Measurements from ENCODE around the gene KIF1A.
"Not testable (repeated sequence)": the region's sequence is repeated elsewhere in the genome, so short reads cannot be mapped to it uniquely, and the experiment has no call there.

KIF1A gene

DNA sequence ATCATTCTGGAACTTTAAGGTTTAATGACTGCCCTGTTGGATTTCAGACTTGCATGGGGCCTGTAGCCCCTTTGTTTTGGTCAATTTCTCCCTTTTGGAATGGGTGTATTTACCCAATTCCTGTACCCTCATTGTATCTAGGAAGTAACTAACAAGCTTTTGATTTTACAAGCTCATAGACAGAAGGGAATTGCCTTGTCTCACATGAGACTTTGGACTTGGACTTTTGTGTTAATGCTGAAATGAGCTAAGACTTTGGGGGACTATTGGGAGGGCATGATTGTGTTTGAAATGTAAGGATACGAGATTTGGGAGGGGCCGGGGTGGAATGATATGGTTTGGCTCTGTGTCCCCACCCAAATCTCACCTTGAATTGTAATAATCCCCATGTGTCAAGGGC is 26.3 kb upstream of the KIF1A start:
- not testable (repeated sequence) for DNase-seq

DNA sequence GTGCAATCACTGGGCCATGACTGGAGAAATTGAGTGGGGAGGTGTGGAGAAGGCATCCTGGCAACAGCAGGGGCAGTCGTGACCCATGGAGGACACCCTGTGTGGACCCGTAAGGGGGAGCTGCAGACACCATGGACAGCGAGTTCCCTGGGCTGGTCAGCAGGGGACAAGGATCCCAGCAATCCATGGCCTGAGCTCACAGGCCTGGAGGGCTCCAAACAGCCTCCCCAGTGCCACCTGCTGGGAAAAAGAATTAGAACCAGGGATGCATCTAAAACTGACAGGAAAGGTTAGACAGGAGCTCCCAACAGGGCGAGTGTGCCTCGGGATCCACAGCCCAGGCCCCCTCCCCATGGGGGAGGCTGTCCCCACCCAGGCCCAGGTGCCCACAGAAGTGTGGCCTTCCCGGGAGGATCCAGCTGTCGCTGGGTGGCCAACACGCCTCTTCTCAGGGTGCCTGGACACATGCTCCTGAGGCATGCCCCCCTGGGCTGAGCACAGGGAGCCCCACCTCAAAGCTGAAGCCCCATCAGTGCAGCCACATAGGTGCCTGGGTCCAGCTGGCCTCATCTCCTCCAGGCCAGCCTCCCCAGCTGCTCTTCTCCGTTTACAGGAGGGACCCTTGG is 20.5 kb upstream of the KIF1A start:
- DNase-seq: no peak

DNA sequence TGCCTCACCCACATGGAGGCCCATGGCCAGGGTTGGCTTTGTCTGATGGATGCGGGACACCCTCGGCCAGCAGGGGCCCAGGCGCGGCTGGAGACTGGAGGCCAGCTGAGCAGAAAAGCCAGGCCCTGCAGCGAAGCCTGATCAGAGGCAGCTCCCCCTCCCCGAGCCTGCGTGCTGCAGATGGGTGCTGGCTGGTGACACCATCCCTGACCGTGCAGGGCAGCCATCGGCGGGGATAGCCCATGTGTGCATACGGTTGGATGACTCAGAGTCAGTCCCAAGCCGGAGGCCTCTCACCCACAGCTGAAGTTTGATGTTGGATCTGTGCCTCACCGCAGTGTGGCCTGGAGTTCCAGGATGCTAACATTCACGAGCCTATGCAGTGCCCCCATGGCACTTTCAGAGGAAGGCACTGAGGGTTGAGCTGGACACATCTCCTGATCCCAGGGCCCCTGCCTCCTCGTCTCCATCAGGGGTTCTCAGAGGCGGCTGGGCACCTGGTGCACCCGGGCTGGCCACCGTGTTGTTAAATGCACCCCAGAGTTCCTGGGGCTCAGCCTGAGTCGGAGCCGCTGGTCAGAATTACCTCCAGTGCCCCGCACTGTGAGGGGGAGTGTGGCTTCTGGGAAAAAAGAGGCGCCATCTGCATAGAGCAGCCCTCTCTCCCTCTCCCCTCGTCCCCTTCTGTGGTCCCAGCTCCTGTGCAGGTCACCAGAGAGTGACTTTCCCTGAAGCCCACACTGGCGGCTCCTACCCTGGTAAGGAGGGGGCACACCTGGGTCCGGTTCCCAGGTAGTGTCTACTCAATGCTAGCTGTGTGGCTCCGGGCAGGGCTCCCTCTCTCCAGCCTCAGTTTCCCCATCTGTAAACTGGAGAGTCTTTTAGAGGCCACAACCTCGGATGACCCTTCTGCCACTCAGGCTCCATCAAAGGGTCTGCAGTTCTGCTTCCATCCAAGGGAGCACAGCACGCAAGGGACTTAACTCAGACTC is 19.4 kb upstream of the KIF1A start:
- no peak for DNase-seq

DNA sequence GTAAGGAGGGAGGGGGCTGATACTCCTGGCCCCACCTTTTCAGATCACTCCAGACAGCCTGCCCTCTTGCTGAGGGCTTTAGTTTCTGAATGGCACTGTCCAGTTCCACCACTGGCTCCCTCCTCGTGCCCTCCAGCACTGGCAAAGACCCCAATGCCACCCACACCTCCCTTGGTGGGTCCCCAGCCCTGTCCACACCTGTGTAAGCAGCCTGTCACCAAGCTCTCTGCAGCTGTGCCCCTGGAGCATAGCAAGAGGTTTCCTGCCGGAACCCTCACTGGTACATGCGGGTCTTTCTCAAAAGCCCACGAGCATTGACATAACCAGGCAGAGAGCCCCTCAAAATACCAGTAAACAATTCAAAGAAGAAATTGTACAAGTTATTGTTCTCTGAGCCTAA is 17.6 kb upstream of the KIF1A start:
- no peak for DNase-seq

DNA sequence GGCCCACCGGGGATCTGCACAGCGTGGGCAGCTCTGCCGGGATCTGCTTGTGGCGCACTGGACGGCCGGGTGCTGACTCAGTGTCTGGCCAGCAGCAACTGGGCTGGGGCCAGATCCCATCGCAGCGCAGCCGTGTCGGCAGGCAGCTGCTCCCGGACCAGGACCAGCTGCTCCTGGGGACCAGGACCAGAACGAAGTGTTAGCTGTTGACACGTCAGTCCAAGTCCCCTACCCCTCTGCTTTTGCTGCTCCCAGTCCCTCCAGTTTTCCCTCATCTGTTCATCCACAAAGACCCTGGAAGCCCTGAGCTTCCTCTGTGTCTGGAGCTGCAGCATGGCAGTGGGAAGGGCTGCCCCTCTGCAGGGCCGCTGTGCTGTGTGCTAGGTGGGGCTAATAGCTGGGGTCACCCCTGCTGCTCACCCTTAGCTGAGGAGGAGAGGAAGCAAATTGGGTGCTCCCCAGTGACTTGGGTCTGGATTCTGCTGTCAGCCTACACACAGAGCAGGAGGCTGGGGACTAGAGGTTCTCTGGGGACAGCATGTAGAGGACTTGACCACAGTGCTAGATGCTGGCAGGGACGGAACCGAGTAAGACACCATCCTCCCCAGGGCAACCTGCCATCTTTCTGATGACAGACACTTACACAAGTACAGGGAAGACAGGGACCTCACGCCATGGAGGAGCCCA is 16.9 kb upstream of the KIF1A start:
- DNase-seq: no peak

DNA sequence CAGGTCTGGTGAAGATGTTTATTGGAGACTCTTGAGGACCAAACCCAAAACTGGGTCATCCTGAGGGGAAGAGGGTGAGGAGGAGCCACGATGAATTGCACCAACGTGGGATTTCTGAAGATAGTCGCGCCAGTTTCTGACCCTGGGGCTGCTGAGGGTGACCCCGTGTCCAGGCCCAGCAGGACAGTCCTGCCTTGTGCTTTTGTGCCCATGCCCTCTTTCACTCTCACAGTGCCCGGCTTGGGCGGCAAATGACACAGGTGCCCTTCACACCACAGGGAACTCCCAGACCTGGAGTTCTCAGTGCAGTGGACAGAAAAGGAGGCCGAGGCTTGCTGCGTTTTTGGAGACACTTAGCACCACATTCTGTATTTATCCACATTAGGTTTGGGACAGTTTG is 15.5 kb upstream of the KIF1A start:
- DNase-seq: no peak

DNA sequence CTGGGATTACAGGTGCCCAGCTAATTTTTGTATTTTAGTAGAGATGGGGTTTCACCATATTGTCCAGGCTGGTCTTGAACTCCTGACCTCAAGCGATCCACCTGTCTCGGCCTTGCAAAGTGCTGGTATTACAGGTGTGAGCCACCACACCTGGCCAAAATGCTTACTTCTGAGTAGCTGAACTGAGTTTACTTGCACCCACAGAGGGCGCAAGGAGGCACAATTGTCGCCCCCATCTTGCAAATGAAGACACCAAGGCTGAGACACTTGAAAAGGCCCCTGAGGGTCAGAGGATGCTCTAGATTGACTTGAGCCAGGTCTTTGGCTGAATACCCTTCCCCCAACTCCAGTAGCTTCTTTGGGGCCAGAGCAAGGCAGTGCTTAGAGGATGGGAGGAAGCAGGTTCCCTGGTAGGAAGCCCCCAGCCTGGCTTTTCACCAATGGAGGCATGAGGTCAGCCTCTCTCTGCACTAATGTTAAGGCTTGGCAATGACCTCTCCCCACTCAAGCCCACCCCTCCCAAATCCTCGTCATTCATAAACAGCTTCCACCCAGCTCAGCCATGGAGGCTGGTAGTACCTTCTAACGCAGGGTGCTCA is 14.5 kb upstream of the KIF1A start:
- DNase-seq: no peak

DNA sequence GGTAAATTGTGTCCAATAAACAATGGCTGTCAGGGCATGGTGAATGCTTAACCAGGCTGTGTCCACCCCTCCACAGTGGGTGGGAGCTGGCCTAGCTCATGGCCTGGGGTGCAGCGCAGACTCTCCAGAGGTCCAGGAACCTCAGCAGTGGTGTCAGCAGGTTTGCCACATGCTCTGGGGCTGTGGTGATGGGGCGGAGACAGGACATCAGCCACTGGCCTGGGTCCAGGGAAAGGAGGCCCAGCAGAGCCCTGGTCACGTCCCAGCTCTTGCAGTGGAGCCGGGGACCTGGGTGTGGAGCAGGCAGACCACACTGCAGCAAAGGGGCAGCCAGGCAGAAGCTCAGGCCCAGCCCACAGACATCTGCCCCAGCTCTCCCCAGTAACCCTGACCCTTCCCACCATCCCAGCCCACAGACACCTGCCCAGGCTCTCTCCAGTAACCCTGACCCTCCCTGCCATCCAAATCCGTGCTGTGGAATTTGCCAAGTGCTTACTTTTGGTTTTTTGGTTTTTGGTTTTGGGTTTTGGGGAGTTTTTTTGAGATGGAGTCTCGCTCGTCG is 13.8 kb upstream of the KIF1A start:
- DNase-seq: no peak

DNA sequence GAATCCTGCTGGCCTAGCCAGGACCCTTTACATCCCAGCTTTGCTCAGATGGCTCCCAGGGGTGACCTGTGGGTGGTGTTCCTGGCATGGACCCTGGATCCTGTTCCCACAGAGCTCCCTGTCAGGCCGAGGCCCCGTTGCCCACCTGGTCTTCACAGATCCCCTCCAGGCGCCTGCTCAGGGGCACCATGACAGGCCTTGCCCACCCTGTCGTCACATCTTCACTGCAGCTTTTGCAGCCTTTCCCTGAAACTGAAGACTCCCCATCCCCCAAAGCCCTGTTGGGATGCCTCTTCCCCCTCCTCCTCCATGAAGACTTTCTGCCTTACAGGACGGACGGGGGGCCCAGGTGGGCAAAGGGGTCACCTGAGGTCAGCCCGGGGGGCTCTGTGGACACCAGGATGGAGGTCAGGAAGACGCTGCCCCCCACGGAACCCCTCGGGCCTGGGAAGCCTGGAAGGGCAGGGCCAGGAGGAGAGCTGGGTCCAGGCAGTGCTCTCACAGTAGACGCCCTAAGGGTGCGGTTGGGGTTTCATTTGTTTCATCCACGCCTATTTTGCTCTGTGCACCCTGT is 13.0 kb upstream of the KIF1A start:
- no peak for DNase-seq

DNA sequence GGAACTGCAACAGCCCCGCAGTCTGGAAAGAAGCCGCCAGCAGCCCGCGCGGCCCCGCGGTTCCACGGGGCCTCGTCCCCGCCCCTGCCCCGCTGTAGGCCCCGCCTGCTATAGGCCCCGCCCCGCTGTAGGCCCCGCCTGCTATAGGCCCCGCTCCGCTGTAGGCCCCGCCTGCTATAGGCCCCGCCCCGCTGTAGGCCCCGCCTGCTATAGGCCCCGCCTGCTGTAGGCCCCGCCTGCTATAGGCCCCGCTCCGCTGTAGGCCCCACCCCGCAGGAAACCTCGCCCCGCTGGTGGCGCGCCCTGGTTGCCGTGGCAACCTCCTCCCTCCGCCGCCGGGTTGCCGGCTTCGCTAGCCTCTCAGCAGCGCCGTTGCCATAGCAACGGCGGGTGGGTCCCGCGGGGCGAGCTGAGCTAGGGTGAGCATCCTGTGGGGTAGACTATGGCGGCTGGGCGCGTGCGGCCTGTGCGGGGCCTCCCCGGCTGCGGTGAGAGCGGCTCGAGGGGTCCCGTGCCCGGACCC is 12.2 kb upstream of the KIF1A start:
- peak; percentile 92 for DNase-seq

DNA sequence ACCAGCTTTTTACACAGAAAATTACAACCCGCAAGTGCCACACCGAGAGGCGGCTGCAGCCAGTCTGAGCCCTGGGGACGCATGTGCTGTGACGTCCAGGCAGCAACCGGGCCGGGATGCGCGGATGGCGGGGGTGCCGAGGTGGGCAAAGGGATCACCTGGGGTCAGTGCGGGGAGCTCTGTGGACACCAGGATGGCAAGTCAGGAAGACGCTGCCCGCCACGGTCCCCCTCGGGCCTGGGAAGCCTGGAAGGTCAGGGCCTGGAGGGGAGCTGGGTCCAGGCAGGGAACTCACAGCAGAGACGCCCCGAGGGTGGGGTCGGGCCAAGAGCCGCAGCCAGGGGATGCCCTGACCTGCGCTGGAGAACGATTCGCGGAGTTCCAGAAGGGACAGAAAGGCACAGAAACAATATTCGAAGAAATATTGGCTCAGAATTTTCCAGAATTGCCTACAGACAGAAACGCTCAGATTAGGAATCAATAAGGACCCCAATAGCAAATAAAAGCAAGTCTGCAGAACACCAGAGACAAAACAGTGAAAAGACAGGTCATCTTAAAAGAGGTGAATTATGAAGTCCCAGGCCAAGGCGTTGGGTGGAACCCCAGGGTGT is 11.7 kb upstream of the KIF1A start:
- no peak for DNase-seq

DNA sequence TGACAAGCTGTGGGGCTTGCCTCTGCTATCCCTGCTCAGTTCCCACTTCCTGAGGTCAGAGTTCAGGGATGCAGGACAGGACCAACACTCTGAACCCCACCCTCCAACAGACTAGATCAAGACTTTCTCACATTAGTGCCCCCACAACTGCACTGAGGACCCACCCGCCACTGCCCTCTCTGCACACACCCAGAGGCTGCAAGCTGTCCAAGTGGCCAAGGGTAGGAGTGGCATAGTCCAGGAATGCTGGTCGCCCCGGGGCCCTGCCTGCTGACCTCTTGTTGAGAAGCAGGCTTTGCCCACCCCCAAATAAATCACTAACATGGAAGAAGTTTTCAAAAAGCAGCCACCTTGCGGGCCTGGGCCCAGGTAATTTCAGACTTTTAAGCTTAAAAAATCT is 5.5 kb upstream of the KIF1A start:
- no peak for DNase-seq

DNA sequence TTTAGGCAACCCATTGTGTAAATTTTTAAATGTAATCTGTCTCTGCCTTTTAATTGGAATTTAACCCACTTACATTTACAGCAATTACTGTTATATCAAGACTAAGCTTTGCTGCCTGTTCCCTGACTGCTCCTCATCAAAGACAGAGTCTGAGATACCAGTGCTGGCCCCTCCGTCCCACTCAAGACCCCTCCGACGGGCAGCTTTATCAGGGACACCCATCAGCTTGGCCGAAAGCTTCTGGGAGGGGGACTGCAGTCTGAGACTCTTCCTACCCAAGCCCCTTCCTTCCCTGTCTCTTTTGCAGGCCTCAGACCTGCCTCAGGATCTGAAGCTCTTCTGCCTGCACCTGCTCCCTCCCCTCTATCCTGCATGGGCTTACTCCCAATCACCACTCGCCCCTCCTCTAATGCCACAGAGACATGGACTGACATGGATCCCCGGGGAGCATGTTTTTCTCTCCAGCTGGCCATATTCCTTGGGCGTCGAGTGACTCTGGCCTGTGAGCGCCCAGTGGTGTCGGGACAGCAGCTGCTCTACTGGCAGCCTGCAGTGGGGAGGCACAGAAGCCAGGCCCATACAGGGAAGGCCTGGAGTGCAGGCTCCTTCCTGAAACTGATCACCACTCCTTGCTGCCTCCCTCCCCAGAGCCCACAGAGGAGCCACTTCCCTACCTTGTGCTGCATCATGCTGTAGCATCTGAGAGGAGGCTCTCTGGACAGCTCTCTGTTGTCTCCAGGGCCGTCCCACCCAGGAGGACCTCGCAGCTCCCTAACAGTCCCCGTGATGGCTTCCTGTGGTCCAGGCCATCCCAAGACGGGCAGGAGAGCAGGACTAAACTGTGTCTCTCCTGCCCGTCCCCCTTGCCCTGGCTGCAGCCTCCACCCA is 3.7 kb upstream of the KIF1A start:
- no peak for DNase-seq

DNA sequence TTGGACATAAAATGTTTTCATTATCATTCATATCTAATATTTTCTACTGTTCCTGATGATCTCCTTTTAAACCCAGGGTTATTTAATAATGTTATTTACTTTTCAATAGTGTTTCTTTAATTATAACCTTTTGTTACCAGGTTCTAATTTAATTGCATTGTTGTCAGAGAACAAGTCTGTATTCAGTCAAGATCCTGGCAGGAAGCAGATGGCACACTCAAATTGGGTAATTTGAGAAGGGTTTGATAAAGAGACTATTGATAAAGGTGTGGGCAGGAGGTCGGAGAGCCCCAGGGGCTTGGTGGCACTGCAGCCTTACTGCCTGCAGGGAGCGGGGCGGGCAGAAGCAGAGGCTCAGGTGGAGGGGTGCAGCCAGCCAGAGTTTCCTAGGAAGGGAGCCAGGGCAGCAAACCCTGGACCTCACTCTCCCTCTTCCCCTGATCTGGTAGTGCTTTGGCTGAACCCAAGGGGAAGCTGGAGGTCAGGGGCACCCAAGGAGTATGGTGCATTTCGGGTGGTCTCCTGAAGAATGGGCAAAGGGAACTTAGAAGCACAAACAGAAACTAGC is 2.3 kb upstream of the KIF1A start:
- DNase-seq: no peak

DNA sequence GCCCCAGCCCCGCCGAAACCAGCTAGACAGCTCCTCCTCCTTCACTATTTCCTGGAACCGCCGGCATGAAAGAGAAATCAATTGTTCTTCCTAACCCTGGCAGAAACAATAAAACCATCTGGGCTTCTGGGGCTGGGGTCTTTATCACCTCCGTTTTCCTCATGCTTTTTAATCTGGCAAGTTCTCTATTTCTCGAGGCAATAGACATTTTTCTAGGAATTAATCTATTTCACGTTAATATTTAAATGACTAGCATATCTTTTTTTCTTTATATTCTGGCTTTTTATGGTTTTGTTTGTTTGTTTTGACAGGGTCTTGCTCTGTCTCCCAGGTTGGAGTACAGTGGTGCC is 1.4 kb upstream of the KIF1A start:
- DNase-seq: no peak

DNA sequence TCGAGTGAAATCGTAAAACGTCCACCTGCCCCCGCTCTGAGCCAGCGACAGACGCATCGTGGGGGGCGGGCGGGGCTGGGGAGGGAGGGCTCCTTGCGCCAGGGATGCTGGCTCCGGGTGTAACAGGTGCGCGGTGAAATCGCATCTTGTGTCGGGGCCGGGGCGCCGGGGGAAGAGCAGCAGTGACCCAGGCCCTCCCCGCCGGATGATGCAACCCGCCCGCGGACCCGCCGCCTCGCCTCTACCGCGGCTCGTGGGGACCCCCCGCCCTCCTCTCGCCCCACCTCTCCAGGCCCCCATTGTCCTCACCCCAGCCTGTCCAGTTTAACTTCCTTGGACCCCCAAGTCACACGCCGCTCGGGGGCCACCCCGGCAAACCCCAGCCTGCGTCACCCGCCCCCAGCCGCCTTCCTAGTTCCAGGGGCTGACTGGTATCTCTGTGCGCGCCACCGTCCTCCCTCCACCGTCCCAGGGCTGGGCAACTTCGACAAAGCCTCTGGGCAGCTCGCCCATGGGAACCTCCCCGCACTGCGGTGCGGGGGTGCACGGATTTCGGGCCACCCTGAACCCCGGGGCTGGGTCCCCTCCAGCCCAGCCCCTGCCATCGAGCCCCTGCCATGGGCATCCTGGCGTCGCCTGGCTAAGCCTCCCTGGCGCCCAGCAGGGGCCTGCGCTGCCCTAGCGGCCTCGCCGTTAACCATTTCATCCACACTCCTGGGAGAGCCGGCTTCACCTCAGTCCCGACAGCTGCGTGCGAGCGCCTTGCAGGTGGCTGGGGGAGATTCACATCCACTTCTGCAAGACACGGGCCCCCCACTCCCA is 799 bp upstream of the KIF1A start:
- no peak for DNase-seq

DNA sequence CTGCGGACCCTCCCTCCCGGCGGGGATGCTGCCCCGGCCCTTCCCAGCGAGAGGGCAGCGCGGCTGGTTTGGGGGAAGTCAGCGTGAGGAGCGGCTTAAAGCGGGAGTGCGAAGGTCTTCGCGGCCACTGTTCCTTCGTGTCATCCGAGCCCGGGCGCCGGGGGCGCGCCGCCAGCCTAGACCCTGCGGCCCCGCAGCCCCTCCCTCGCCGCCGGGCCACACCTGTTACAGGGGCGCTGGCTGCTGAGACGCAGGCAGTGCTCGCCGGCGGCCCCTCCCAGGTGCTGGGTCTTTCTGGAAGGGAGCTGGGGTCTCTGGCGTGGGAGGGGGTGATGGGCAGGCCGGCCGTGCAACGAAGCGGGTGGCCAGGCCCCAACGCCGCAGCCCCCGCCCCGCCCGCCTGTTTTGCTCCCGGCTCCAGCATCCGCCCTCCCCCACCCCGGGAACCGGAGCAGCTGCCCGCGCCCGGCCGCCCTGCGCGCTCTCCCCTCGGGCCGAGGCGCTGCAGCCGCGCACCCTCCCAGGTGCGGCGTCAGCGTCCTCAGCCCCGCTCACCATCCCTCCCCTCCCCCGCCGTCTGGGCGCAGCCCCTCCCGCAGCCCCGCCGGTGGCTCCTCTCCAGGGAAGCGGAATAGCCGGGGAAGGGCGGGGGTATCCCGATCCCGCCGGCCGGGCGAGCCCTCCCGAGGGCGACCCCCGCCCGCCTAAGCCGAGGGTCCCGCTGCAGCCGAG is 727 bp downstream of the KIF1A start:
- no peak for DNase-seq

DNA sequence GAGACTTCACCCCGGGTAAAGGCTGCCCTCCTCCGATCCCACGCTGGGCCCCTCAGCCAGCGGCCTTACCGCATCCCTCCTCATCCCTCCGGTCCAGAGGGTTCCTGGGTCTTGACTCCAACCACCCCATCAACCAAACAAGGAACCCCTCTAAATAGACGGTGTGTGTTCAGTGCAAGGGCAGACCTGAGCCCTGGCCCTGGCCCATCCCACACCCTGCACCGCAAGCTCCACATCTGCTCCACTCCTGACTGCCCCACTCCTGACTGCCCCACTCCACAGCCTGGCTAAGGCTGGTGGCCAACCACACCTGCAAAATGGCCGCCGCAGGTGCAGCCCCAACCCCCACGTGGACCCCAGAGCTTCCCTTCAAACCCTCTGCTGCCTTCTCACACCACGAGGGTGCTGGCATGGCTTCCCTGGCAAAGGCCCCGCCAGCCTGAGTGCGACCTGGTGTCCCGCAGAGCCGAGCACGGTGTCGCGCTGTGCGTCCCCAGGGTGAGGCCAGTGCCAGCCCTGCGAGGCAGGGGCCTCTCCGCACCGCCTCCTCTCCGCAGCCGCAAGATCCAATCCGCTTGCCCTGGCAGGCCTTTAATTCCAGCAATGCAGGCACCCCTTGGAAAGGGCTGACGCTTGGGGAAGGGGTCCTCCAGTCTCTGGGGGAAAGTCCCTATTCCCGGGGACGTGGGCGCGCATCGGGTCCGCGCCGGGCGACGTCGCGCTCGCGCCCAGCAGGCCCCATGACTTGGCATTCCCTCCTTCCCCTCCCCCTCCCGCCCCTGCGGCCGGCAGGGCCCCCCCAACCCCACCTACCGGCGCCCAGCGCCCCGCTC is 1.5 kb downstream of the KIF1A start:
- no peak for DNase-seq

All from stimulated activated CD4-positive, alpha-beta T cell treated with anti-CD3 and anti-CD28 coated beads, Interleukin-12 subunit alpha, Interleukin-12 subunit beta, amount 100 ng/mL, for 4 hours (primary cell).